HG02840 (cell line): ENCODE measurements around the gene GRAMD1B.
"Not testable (repeated sequence)": the region's sequence is repeated elsewhere in the genome, so short reads cannot be mapped to it uniquely, and the experiment has no call there.

Experiments used
- ATAC-seq: cut with Tn5 transposase; IDR thresholded peaks from one replicate; pipeline ENCODE4 v1.9.1; 2021; ENCODE audit warnings: mild to moderate bottlenecking, moderate library complexity, moderate number of reproducible peaks; ENCODE audit not compliant: unreplicated experiment, low FRiP score

The GRAMD1B gene

DNA sequence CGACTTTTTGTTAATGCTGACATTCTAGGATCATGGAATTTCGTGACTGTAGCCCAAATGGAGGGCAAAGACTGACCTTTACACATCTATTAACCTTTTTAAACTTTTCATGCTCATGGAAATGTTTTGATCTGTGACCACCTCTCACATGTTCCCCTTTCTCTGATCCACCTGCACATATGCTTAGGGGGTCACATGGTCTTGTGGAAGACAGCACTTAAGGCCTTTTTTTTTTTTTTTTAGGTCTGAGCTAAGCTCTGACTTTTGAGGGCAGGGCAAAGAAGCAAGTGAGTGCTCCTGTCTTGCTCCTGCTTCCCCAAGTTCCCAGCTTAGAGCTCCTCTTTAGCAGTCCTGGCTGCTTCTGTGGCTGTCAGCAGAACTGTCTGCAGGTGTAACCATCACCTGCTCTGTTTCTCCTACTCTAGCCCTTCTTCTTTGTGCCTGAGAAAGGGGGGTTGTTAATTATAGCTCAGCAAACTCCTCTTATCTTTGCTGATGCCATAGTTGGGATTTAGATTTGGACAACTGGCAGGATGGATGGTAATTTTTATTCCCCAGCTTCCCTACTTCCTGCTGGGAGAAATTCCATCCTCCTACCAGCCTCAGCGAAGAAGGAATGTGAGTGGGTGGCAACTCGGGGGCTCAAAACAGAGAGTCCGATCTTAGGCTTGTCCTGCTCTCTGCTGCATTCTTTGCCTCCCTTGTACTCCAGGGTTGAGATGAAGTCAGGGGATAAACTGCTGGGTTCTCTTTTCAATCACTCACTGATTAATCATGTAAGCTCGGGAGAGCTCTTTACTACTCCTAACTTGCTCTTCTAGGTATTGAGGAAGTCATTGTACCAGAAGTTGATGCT lies 64.4 kb downstream of the GRAMD1B start:
- no peak for ATAC-seq

DNA sequence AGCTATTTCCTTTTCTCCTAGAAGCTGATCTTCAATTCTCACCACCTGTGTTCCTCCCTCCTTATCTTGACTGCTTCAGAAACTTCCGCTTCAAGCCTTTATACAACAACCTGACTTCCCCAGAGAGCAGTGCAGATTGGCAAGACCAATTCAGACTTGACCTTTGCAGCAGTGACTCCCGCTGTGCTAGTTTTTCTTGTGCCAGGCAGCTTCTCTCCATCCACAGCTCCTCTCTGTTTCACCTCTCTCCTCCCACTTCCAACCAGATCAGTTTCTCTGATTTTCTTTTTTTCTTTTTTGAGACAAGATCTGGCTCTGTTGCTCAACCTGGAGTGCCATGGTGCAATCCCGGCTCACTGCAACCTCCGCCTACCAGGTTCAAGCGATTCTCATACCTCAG lies 74.3 kb downstream of the GRAMD1B start:
- ATAC-seq, result no peak

DNA sequence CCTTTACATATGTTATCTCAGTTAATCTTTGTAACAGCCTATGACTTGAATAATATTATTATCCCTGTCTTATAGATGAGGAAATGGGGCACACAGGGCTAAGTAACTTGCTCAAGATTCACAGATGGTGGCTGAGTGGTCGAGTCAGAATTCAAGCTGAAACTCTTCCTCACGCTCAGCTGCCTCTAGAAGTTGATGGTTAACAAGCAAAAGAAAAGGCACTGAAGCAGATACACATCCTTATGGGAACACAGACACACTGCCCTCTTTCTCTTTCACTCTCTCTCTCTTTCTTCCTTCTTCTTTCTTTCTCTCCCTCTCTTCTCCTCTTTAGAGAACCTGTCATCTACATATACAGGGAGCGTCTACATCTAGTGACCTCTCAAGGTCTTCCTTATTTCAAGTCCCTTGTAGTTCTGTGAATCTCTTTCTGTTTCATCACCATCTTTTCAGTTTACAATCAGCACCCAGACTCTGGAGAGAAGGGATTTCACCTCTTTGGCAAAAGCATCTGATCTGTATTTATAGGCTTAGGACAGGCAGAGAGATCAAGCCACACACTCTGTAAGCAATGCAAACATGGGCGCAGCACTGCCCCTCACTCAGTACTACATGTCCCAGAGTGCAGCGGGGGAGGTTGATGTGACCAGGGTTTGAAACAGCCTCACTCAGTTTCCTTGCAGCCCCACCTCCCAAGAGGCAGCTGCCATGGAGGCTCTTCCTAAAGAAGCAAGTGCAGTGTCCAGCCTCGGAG lies 75.7 kb downstream of the GRAMD1B start:
- peak; percentile 66 for ATAC-seq

DNA sequence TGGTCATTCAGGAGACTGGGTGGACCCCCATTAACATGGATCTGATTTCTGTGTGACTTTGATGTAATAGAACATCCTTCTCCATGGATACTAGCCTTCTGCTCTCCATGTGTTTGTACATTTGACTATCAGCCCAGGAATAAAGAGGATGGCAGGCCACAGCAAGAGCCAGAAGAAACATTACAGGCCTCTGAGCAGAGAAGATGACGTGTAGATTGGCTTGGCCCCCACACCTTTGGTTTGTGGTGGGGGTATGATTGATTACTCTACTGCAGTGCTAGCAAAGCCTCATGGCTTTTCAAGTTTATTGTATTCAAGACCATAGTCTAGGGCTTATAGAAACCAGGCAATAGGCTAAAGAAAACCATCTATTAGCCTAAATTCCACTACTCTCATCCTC lies 77.0 kb downstream of the GRAMD1B start:
- no peak for ATAC-seq

DNA sequence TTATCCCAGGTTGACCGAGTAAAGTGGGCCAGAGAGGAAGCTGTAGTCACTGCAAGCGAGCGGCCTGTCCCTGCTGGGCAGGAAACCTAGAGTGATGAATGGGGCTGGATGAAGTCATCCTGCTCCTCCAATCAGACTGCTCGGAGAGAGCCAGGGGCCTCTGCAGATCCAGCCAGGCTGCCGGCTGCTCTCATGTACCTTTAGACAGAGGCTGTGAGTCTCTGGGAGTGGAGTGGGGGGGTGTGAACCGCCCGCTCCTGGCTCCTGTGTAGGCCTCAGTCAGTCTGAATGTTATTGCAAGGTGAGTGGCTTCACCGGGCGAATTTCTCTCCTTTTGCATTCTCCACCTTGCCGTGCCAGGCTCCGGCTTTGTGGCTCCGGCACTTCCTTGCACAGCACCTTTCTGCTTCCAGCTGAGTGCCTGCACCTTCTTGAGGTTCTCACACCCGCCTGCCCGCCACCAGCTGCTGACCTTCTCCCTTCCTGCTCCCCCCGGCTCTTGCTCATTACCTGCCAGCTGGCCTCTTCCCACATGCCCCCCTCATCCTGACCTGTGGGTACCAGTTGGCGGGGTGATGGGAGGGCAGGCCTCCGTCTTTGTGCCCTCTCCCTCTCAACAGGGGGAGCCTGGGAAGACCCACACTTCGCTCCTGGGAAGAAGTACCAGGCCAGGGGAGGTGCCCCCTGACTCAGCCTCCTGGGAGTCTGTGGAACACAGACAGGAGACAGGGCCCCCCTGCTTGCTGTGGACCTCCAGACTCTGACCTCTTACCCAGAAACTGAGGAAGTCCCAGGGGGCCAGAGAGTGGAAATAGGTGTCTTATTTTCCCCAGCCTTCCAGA lies 79.9 kb downstream of the GRAMD1B start:
- no peak for ATAC-seq

DNA sequence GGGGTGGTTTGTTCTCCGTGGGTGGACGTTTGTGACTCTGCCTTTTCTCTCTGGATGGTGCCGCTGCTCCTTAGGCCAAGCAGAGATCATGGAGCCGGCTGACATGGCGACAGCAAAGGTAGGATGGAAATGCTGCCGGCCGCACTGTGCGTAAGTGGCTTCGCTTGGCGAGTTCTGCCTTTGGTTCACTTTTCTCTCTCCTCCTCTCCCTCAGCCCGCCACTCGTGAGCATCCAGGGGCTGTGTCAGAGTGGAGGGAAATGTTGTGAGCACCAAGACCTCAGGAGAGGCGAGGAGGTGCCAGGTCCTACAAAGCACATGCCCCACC lies 80.5 kb downstream of the GRAMD1B start:
- ATAC-seq, result no peak

DNA sequence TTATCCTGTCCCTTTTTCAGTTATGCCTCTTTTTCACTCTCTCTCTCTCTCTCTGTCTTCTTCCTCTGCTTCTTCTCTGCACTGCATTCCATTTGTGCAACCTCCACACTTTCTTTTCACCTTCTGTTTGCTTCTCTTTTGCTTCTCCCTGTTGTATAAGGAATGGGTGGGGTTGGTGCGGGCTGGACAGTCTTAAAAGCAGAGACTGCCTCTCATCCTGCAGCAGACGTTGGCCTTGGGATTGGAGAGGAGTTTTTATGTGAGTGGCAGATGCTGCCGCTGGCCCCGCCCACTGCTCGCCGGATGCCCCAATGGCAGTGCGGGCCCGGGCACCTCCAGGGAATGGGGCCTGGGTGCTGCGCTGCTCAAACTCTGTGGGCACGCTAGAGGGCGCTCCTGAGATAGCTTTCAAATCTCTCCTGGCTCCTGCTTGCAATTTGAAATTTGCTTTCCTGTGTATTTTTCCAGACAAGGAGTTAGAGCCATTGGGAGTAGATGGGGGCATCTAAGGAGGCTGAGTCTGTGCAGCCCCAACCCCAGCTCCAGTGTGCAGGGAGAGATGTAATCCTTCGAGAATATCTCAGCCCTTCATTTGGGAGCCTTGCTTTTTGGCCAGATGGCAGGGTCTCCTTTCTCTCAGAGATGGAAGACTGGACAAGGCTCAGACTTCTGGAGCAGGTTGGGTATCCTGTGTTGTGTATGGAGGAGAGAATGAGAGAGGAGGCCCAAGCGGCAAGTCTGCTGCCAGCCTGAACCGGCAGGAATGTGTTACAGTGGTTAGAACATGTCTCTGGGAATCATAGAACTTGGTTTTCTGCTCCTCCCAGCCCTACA lies 81.2 kb downstream of the GRAMD1B start:
- peak; percentile 75 for ATAC-seq

DNA sequence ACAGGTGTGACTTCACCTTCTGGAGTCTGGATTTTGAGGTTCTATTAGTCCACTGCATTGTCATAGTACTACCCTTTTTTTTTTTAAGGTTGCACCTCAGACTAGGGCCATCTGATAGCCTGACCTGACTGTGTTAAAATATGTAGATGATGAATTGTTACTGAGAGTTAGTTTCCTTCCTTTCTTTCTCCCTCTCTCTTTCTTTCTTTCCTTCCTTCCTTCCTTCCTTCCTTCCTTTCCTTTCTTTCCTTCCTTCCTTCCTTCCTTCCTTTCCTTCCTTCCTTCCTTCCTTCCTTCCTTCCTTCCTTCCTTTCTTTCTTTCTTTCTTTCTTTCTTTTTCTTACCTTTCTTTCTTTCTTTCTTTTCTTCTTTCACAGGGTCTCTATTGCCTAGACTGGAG lies 83.2 kb downstream of the GRAMD1B start:
- not testable (repeated sequence) for ATAC-seq

DNA sequence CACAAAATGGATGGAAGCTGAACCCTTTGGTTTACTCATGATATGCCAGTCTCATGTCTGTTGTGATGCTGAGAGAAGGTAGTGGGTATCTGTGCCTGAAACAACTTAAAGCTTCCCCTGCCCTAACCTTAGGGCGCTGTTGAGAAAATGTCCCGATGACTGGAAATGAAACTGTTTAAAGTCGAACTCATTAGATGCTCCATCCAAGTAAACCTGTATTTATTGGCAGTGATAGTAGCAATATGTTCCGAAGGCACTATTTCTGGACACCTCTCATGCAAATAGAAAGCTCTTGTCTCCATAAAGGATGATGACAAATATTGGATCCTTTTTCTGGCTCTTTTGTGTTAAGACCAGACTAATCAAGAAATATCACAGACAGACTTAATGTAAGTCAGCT lies 86.2 kb downstream of the GRAMD1B start:
- no peak for ATAC-seq

DNA sequence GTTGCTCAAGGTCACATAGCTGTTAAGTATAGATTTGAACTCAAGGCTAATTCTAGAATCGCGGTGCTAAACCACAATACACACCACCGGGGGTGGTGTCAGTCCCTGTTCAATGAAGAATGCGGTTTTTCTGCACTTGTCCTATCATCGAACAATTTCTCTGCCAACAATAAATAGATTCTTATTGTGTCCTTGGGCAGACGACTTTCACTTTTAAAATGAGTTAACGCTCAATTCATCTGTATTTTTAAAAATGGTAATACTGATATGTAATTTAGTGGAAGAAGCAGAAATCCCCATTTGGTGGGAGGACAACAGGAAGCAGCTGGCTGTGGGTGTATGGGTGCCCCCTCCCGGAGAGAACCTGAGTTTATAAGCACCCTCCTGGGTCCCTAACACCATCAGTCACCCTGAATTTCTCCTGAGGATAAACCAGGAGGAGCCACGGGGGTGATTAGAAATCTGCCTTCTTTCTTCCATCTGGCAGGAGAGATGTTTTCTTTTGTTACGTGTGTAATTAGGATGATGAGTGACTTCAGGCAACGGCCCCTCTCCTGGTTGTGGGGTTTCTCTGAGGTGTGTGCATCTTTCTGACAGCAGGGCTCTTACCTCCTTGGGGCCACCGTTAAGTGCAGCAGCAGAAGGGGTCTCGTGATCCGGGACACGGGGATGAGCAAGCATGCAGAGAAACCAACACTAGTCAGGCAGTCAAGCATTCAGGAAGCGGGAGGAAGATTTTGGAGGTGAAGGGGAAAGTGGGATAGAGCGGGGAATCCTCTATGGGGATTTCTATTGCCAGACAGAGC lies 87.7 kb downstream of the GRAMD1B start:
- ATAC-seq, result no peak

DNA sequence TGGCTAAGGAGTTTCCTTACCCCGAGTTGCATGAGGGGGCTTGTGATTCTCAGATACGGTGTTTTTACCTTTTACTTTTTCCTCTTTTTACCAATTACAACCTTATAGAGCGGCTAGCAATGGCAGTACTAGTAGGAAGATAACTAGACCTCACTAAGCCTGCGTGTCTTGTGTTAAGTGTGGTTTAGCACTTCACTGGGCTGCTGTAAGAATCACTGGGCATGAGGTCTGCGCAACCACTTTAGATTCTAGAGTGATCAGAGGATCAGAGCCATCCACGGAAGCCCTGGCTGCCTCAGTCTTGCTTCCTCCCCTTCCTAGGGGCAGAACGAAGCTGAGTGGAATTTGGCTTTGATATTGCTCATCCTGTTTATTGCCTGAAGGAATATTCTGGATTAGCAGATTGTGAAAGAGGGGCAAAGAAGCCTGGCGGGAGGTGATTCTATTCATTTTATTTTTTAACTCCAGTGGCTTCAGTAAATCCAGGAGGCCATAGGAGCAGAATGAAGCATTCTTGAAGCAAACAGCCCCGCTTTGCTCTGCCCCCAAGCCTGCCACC lies 88.5 kb downstream of the GRAMD1B start:
- ATAC-seq, result no peak

DNA sequence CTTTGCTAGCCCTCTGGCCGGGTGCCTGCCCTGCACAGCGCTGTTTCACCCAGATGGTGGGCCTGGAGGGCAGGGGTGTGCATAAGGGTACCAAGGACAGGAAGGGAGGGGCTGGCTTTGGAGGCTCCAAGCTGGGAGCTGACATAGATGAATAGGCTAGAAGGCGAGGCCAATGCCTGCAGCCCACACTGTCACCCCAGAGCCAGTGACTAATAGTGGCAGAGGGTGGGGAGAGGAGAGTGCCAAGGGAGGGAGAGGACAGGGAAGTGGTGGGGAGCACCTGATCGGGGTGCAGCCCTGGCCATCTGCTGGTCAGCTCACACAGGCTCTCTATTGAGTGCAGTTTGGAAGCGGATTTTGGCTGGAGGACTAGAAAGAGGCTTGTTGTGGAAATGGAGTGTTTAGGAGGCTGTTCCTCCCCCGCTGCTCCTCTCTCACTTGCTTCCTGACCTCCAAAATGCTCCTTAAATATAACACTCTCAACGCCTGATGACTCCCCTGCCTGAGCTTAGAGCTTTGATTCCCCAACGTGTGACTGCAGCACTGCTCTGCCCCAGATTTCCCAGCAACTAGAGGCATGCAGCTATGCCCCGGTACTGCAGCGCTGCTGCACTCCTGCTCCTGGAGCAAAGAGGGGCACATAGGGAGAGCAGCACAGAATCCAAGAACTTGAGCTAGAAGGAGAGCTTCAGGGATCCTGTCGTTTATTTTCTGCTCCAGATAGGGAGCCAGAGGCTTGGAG lies 89.2 kb downstream of the GRAMD1B start:
- no peak for ATAC-seq

DNA sequence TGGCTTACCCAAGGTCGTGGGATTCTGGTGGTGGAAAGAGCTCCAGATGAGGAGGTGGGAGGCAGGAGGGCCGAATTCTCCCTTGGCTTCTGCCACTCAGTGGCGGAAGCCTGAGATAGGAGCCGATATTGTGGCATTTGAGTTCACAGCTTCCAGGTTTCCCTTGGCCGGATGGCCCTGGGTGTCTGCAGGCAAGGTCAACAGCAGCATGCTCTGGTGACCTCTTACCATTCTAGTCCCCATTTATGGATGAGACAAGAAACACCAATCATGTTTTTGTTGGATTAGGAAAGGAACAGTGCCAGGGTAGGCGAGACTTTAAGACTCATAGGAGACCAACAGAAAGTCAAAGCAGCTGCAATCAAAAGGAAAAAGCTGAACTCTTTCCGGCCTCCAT lies 89.7 kb downstream of the GRAMD1B start:
- ATAC-seq, result no peak

DNA sequence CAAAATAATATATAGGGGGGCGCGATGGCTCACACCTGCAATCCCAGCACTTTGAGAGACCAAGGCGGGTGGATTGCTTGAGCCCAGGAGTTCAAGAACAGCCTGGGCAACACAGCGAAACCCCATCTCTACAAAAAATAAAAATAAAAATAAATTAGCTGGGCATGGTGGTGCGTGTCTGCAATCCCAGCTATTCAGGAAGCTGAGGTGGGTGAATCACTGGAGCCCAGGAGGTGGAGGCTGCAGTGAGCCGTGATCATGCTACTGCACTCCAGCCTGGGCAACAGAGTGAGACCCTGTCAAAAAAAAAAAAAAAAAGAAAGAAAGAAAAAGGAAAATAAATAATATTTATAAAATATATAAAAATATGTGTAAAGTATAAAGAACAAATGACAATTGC lies 90.4 kb downstream of the GRAMD1B start:
- ATAC-seq, result not testable (repeated sequence)

DNA sequence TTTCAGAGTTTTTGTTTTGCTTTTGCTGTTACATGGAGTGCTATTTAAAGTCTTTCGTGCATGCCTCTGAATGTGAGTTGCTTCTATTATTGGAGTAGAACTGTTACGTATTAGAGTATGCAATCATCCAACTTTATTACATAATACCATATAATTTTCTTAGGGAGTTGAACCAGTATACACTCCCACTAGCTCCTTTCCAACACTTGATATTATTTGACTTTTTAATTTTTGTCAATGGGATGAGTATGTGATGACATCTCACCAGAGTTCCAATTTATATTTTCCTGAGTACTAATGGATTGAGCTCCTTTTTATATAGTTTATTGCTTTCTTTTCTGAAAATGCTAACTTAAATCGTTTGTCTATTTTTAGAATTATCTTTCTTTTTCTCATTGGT lies 90.9 kb downstream of the GRAMD1B start:
- no peak for ATAC-seq

DNA sequence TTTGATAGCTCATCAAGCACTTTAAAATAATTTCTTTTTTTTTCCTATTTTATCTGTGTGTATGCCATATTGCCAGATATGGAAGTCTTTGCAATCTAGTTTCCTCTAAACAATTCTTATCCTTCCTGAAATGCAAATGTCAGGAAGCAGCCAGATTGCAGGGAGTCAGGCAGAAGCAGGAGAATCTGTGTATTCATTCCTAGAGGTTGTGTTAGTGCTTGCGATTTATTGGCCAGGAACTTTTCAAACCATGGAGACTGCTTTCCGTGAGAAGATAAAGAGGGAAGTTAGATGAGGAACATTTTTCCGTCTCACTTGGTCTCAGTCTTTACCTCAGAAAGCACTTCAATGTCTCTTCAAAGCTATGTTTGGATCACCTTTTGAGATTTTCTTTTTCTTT lies 91.9 kb downstream of the GRAMD1B start:
- no peak for ATAC-seq

DNA sequence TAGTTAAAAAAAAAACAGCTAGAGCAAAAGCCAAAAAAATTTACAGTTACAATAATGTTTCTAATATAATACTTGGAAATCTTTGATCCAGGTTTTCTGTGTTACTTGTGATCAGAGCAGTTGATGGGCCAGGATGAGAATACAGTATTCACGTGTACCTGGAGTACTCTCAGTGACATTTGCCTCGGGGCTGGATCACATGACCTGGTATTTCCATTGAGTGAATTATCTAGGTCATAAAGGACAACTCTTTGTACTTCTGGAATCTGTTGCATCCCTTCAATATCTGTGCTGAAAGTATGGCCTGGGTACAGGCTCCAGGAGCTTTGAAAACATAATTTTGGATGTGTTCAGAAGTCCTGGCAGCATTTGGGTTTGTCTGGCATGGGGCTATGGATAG lies 93.5 kb downstream of the GRAMD1B start:
- ATAC-seq, result no peak

DNA sequence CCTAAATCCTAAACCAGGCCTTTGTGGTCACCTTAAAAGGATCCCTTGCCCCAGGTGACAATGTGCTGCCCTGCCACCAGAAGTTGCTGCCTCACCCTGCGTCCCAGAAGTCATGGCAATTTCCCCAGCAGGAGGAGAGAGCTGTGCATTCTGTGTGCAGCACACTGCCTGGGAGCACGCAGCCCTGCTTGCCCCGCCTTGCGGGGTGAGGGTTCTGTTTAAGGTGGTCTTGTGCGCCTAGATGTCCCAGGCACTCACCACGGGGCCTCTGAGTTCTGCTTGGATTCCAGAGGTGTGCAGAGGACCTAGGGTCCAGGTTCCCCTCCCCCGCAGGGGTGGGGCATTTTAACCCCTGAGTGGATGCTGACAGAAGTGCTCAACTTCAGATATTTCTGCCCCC lies 95.0 kb downstream of the GRAMD1B start:
- ATAC-seq, result no peak
